ENCODE data around the gene ALDH1B1. TPM values are rescaled to one million over a fixed set of nuclear protein-coding genes. Genes with fewer than 3 reads are reported as not detected.

ALDH1B1 gene
- total RNA-seq, 6 experiments from 2014 or later: 34.5 to 42.0 (median 37.2) TPM

DNA sequence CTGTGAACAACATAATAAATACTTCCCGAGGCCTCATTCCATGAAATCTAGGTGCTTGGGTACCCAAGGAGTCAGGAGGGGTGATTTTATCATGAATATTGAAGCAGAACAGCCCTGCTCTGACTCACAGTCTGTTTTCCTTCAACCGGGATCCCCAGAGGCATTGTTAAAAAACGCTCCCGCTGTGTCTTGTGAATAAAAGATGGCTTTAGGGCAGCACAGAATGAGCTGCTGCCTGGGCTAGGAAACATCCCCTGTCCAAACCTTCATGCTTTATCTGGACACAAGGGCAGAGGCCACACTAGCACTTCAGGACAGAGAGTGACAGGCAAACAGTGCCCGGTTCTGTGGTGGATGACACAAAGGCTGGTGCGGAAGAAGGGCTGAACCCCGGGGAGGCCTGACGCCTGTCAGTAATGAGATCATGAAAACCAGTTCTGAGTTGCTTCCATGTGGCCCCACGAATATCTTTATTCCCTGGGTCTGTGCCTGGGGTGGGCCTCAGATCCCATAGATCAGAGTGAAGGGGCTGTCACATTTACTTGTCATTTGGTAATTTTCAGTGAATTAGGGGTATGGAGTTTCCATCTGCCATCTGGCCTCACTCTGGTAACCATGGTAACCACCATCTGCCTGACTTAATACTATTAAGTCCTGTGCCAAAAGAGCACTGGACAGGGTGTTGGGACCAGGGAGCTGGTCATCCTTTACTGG is 29.2 kb downstream of the ALDH1B1 start:
- Mint-ChIP-seq H3K4me1 (ENCODE audit: low read depth) (no peaks in the 10 kb centered on the region), H3K9me3 (no peaks in the 10 kb centered on the region), H3K27ac (no peak overlapping the region), H3K27me3 (ENCODE audit: insufficient read depth) (peaks cover 58% of the 10 kb centered on the region), H3K36me3 (ENCODE audit: low read depth) (no peaks in the 10 kb centered on the region), H3K4me3 (no peak overlapping the region)
- TF ChIP-seq, protein P1, sequence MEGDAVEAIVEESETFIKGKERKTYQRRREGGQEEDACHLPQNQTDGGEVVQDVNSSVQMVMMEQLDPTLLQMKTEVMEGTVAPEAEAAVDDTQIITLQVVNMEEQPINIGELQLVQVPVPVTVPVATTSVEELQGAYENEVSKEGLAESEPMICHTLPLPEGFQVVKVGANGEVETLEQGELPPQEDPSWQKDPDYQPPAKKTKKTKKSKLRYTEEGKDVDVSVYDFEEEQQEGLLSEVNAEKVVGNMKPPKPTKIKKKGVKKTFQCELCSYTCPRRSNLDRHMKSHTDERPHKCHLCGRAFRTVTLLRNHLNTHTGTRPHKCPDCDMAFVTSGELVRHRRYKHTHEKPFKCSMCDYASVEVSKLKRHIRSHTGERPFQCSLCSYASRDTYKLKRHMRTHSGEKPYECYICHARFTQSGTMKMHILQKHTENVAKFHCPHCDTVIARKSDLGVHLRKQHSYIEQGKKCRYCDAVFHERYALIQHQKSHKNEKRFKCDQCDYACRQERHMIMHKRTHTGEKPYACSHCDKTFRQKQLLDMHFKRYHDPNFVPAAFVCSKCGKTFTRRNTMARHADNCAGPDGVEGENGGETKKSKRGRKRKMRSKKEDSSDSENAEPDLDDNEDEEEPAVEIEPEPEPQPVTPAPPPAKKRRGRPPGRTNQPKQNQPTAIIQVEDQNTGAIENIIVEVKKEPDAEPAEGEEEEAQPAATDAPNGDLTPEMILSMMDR (IDR thresholded peaks at IDR 0.05): no peak
- DNase-seq: no peak

DNA sequence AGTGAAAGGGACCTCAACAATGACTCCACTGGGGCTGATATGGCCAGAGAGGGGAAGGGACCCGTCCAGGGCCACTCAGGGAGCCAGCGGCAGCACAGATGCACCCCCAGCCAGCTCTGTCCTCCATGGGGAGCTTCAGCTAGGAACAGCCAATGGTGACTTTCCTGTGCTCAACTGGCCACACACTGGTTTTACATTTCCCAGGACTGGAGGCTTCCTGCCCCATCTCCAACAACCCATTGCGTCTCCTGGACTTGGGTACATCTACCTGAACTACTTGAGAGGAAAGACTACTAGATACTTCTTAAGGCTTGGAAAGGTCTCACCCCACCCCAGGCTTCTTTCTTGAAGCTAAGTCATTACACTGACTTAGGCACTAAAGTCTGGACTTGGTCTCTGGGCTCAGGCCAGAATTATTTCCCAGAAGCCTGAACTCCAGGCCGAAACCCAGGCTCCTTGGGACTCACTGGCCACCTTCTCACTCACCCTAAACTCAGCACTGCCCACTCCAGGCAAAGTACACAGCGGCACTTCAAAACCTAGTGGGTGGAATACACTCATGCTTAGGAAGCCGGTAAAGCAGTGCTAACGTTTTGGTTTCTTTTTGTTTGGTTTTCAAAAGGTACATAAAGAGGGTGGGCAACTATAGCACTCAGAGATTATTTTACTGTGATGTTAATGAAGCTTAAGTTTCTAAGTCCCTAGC is 30.2 kb downstream of the ALDH1B1 start:
- Mint-ChIP-seq H3K9me3 (no peaks in the 10 kb centered on the region), H3K4me3 (no peak overlapping the region)
- TF ChIP-seq, protein P1 (IDR thresholded peaks at IDR 0.05): no peak

DNA sequence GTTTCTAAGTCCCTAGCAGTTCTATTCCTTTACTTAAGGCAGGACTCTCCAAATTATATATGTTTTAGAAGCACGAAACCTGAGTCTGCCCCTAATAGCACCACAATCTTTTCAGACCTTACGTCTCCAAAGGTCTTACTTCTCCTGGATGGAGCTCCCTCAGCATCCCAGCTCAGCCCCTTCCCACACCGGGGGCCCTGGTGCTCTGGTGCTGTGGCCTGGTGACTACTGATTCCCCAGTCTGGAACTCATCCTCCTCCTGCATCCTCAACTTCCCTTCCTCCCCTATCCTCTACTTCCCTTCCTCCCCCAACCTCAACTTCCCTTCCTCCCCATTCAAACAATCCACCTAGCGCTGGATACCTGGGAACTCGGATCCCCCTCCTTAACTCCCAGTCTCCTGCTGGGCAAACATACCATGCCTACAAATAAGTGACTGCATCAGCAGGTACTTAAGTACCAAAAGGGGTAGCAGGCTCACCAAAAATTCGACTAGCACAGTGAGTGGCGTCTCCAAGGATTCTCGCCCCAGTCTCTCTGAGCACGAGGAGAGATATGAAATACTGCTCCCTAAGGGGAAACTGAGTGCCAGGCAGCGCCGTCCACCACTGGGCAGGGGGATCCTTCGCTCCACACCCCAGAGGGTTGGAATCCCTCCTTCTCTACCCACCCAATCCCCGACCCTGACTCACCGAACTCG is 30.9 kb downstream of the ALDH1B1 start:
- Mint-ChIP-seq H3K27ac (no peak overlapping the region), H3K27me3 (ENCODE audit: insufficient read depth) (peaks cover 53% of the 10 kb centered on the region), H3K36me3 (ENCODE audit: low read depth) (no peaks in the 10 kb centered on the region), H3K9me3 (no peaks in the 10 kb centered on the region), H3K4me3 (no peak overlapping the region), H3K4me1 (ENCODE audit: low read depth) (no peaks in the 10 kb centered on the region)
- TF ChIP-seq, protein P1 (IDR thresholded peaks at IDR 0.05): no peak
- no peak for DNase-seq

More for the DNA sequence above, 30.2 kb downstream of the ALDH1B1 start:
- DNase-seq: no peak
- no peaks in the 10 kb centered on the region for H3K36me3 Mint-ChIP-seq (ENCODE audit: low read depth)
- H3K4me1 Mint-ChIP-seq (ENCODE audit: low read depth): no peaks in the 10 kb centered on the region
- no peak overlapping the region for H3K27ac Mint-ChIP-seq
- peaks cover 55% of the 10 kb centered on the region for H3K27me3 Mint-ChIP-seq (ENCODE audit: insufficient read depth)

DNA sequence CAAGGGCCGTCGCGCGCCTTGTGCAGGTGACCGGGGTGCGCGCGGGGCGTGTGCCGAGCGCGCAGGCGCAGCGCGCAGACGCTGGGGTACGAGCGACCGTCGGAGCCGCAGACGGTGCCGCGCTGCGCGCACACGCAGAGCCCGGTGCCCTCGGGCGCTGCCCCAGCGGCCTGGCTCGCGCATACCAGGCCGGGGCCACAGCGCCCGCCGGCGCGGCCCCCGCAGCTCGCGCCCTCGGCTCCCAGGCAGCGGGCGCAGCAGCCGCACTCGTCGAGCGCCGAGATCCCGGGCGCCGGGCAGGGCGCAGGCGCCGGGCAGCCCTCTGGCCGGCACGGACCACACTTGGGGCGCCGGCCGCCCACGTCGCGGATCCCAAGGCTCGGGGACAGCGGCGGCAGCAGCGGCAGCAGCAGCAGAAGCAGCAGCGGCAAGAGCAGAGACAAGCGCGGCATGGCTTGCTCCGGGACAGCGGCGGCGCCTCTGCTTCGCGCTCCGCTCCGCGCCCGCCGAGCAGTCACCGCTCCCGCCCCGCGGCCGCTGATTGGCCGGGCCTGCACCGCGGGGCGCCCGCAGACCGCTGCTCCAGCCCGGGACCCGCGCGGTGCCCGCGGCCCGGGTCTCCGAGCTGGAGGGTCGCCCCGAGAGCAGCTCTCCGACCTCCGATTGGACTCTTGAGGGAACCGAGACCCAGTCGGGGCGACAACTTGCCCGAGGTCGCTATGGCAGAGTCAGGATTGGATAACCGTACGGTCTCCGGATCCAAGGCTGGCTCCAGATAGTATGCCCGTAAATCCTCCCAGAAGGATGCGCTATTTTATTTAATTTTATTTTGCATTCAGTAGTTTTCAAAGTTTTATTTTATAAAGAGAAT is 31.7 kb downstream of the ALDH1B1 start, which contains the start of gene IGFBPL1:
Gene IGFBPL1 (minus strand): TSS at position 482 of the 871 bp plus-strand sequence. CDS start 30 bp downstream, at position 452.
- H3K4me3 Mint-ChIP-seq: no peak within 1 kb of the TSS
- H3K4me1 Mint-ChIP-seq (ENCODE audit: low read depth): no peaks in the 10 kb centered on the region
- DNase-seq: no peak
- no peak within 1 kb of the TSS for H3K27ac Mint-ChIP-seq
- TF ChIP-seq, protein P1 (IDR thresholded peaks at IDR 0.05): no peak
- no peaks in the 10 kb centered on the region for H3K9me3 Mint-ChIP-seq
- H3K36me3 Mint-ChIP-seq (ENCODE audit: low read depth): no peaks in the 10 kb centered on the region
- H3K27me3 Mint-ChIP-seq (ENCODE audit: insufficient read depth): peaks cover 53% of the 10 kb centered on the region

DNA sequence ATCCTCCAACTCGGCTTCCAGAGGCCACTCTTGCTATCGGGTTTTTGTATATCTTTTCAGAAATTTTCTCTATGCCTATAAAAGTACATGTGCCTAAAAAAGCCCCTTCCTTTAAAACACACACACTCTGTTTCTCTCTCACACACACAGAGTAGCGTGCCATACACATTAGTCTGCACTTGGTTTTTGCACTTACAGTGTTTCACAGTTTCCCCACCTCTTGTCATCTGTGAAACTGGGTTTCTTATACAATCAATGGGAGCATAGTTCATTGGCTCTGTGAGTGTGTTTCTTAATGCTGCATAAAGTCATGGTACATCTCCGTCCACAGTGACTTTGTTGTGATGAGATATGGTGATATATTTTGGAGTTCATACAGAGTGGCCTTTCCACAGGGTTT is 32.4 kb downstream of the ALDH1B1 start:
- Mint-ChIP-seq H3K9me3 (no peaks in the 10 kb centered on the region), H3K4me3 (no peak overlapping the region), H3K27me3 (ENCODE audit: insufficient read depth) (peaks cover 53% of the 10 kb centered on the region), H3K27ac (no peak overlapping the region), H3K4me1 (ENCODE audit: low read depth) (no peaks in the 10 kb centered on the region), H3K36me3 (ENCODE audit: low read depth) (no peaks in the 10 kb centered on the region)
- TF ChIP-seq, protein P1 (IDR thresholded peaks at IDR 0.05): no peak
- DNase-seq: no peak

Measured in HFFc6 (cell line).